ENCODE data around the gene CFAP97D2.

DNA sequence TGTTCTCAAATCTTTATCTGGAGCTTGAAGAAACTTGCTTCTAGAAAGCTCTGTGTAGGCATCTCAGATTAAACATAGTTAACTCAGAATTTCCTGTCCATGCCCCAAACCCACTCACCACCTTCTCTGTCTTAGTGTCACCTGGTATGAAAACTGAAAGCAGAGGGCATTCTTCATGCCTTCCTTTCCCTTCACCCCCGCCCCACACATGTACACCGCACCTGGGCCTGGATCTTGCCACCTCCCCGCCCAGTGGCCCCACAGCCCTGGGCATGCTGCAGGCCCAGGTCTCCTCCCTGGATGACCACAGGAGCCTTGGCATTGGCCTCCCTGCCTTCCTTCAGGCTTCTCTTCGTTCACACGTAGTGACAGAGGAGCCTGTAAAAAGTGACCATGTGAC is 15.8 kb downstream of the CFAP97D2 start:
- no peak for TF ChIP-seq ZNF746 (CRISPR knock-in tag; IDR thresholded peaks at IDR 0.05)
- no peak for TF ChIP-seq TBX3 (IDR thresholded peaks at IDR 0.05; ENCODE audit: borderline replicate concordance)
- TF ChIP-seq HDAC2 (CRISPR knock-in tag; IDR thresholded peaks at IDR 0.05) = no peak
- no peak for TF ChIP-seq POLR2AphosphoS2 (IDR thresholded peaks at IDR 0.05; ENCODE audit: low read depth, low read length)
- TF ChIP-seq CTCF (CRISPR knock-in tag; IDR thresholded peaks at IDR 0.05) = no peak
- TF ChIP-seq, protein P1, sequence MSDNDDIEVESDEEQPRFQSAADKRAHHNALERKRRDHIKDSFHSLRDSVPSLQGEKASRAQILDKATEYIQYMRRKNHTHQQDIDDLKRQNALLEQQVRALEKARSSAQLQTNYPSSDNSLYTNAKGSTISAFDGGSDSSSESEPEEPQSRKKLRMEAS (IDR thresholded peaks at IDR 0.05) = no peak
- no peak for TF ChIP-seq ZNF670 (CRISPR knock-in tag; IDR thresholded peaks at IDR 0.05; ENCODE audit: borderline replicate concordance)
- TF ChIP-seq FOXM1 (CRISPR knock-in tag; IDR thresholded peaks at IDR 0.05) = no peak
- TF ChIP-seq, protein P2, sequence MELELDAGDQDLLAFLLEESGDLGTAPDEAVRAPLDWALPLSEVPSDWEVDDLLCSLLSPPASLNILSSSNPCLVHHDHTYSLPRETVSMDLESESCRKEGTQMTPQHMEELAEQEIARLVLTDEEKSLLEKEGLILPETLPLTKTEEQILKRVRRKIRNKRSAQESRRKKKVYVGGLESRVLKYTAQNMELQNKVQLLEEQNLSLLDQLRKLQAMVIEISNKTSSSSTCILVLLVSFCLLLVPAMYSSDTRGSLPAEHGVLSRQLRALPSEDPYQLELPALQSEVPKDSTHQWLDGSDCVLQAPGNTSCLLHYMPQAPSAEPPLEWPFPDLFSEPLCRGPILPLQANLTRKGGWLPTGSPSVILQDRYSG (CRISPR knock-in tag; IDR thresholded peaks at IDR 0.05) = no peak

Measured in HepG2 (cell line).